HG02852 (cell line): ENCODE data around the gene ABTB1.

ENCODE experiments used
- ATAC-seq: cut with Tn5 transposase; IDR thresholded peaks from one replicate; pipeline ENCODE4 v1.9.1; 2021; ENCODE audit warnings: mild to moderate bottlenecking, moderate library complexity; ENCODE audit not compliant: unreplicated experiment

ABTB1 gene

GRCh38 chr3:127716384-127716783 lies 43.6 kb downstream of the ABTB1 start:
- ATAC-seq = no peak

- no peak for ATAC-seq
Measured at GRCh38 chr3:127717357-127718244, 44.8 kb downstream of the ABTB1 start.

GRCh38 chr3:127718245-127718915 lies 45.6 kb downstream of the ABTB1 start:
- no peak for ATAC-seq

GRCh38 chr3:127718916-127719290 lies 46.2 kb downstream of the ABTB1 start:
- ATAC-seq = no peak

GRCh38 chr3:127719369-127719768 lies 46.6 kb downstream of the ABTB1 start:
- no peak for ATAC-seq

- ATAC-seq = no peak
Measured at GRCh38 chr3:127720161-127720823, 47.5 kb downstream of the ABTB1 start.

GRCh38 chr3:127720985-127721935 lies 48.5 kb downstream of the ABTB1 start:
- no peak for ATAC-seq

GRCh38 chr3:127722091-127722784 lies 49.5 kb downstream of the ABTB1 start:
- ATAC-seq = no peak

GRCh38 chr3:127723011-127723567 lies 50.3 kb downstream of the ABTB1 start:
- ATAC-seq = no peak

GRCh38 chr3:127726894-127727293 lies 54.1 kb downstream of the ABTB1 start:
- no peak for ATAC-seq

GRCh38 chr3:127728417-127729015 lies 55.8 kb downstream of the ABTB1 start:
- ATAC-seq = no peak

GRCh38 chr3:127729556-127730056 lies 56.9 kb downstream of the ABTB1 start:
- no peak for ATAC-seq

GRCh38 chr3:127730171-127730570 lies 57.4 kb downstream of the ABTB1 start:
- no peak for ATAC-seq
